Measurements from ENCODE around the gene DNAAF5.

The DNAAF5 gene

GRCh38 chr7:781186-781849 is 54.8 kb downstream of the DNAAF5 start:
- peaks cover 88% of the 10 kb centered on the region for H3K36me3 ChIP-seq (ENCODE audit: insufficient read depth, low read length)
- no peaks in the 10 kb centered on the region for H3K4me1 ChIP-seq (ENCODE audit: insufficient read depth, low read length)
- H3K27me3 ChIP-seq (ENCODE audit: insufficient read depth, low read length) = no peaks in the 10 kb centered on the region
- peaks cover 7% of the 10 kb centered on the region for H3K9me3 ChIP-seq (ENCODE audit: low read length)
- H3K4me3 ChIP-seq (ENCODE audit: low read length) = no peak overlapping the region
- H2AFZ ChIP-seq (ENCODE audit: low read depth, low read length) = no peak overlapping the region

- H3K4me3 ChIP-seq (ENCODE audit: low read length) = no peak overlapping the region
- peaks cover 7% of the 10 kb centered on the region for H3K9me3 ChIP-seq (ENCODE audit: low read length)
- no peaks in the 10 kb centered on the region for H3K4me1 ChIP-seq (ENCODE audit: insufficient read depth, low read length)
- H2AFZ ChIP-seq (ENCODE audit: low read depth, low read length) = no peak overlapping the region
- no peaks in the 10 kb centered on the region for H3K27me3 ChIP-seq (ENCODE audit: insufficient read depth, low read length)
- H3K36me3 ChIP-seq (ENCODE audit: insufficient read depth, low read length) = peaks cover 80% of the 10 kb centered on the region
These were observed 55.5 kb downstream of the DNAAF5 start for GRCh38 chr7:781936-782529.

GRCh38 chr7:782718-783449 is 56.4 kb downstream of the DNAAF5 start:
- peaks cover 9% of the 10 kb centered on the region for H3K9me3 ChIP-seq (ENCODE audit: low read length)
- H3K4me1 ChIP-seq (ENCODE audit: insufficient read depth, low read length) = no peaks in the 10 kb centered on the region
- H3K36me3 ChIP-seq (ENCODE audit: insufficient read depth, low read length) = peaks cover 76% of the 10 kb centered on the region
- H3K27me3 ChIP-seq (ENCODE audit: insufficient read depth, low read length) = no peaks in the 10 kb centered on the region
- no peak overlapping the region for H3K4me3 ChIP-seq (ENCODE audit: low read length)
- no peak overlapping the region for H2AFZ ChIP-seq (ENCODE audit: low read depth, low read length)

- H3K9me3 ChIP-seq (ENCODE audit: low read length) = peaks cover 12% of the 10 kb centered on the region
- H3K27me3 ChIP-seq (ENCODE audit: insufficient read depth, low read length) = no peaks in the 10 kb centered on the region
- H2AFZ ChIP-seq (ENCODE audit: low read depth, low read length) = no peak overlapping the region
- no peak overlapping the region for H3K4me3 ChIP-seq (ENCODE audit: low read length)
- no peaks in the 10 kb centered on the region for H3K4me1 ChIP-seq (ENCODE audit: insufficient read depth, low read length)
- H3K36me3 ChIP-seq (ENCODE audit: insufficient read depth, low read length) = peaks cover 72% of the 10 kb centered on the region
These were observed 57.3 kb downstream of the DNAAF5 start for GRCh38 chr7:783556-784490.

- Histone ChIP-seq H3K4me1 (ENCODE audit: insufficient read depth, low read length) (no peaks in the 10 kb centered on the region), H3K36me3 (ENCODE audit: insufficient read depth, low read length) (peaks cover 67% of the 10 kb centered on the region), H3K27me3 (ENCODE audit: insufficient read depth, low read length) (no peaks in the 10 kb centered on the region), H3K4me3 (ENCODE audit: low read length) (no peak overlapping the region), H2AFZ (ENCODE audit: low read depth, low read length) (no peak overlapping the region), H3K9me3 (ENCODE audit: low read length) (peaks cover 12% of the 10 kb centered on the region)
These were observed 58.5 kb downstream of the DNAAF5 start for GRCh38 chr7:784971-785370.

- H3K27me3 ChIP-seq (ENCODE audit: insufficient read depth, low read length) = no peaks in the 10 kb centered on the region
- H2AFZ ChIP-seq (ENCODE audit: low read depth, low read length) = no peak overlapping the region
- peaks cover 68% of the 10 kb centered on the region for H3K36me3 ChIP-seq (ENCODE audit: insufficient read depth, low read length)
- peaks cover 12% of the 10 kb centered on the region for H3K9me3 ChIP-seq (ENCODE audit: low read length)
- H3K4me1 ChIP-seq (ENCODE audit: insufficient read depth, low read length) = no peaks in the 10 kb centered on the region
- no peak overlapping the region for H3K4me3 ChIP-seq (ENCODE audit: low read length)
These were observed 58.9 kb downstream of the DNAAF5 start for GRCh38 chr7:785416-785815.

- no peaks in the 10 kb centered on the region for H3K4me1 ChIP-seq (ENCODE audit: insufficient read depth, low read length)
- no peak overlapping the region for H2AFZ ChIP-seq (ENCODE audit: low read depth, low read length)
- H3K27me3 ChIP-seq (ENCODE audit: insufficient read depth, low read length) = no peaks in the 10 kb centered on the region
- H3K36me3 ChIP-seq (ENCODE audit: insufficient read depth, low read length) = peaks cover 59% of the 10 kb centered on the region
- no peak overlapping the region for H3K4me3 ChIP-seq (ENCODE audit: low read length)
- H3K9me3 ChIP-seq (ENCODE audit: low read length) = peaks cover 12% of the 10 kb centered on the region
These were observed 60.2 kb downstream of the DNAAF5 start for GRCh38 chr7:786472-787255.

GRCh38 chr7:787332-788240 is 61.1 kb downstream of the DNAAF5 start:
- Histone ChIP-seq H3K9me3 (ENCODE audit: low read length) (peaks cover 9% of the 10 kb centered on the region), H3K4me1 (ENCODE audit: insufficient read depth, low read length) (no peaks in the 10 kb centered on the region)

GRCh38 chr7:791519-791918 is 65.0 kb downstream of the DNAAF5 start:
- Histone ChIP-seq H3K27me3 (ENCODE audit: insufficient read depth, low read length) (no peaks in the 10 kb centered on the region), H3K4me3 (ENCODE audit: low read length) (no peak overlapping the region), H2AFZ (ENCODE audit: low read depth, low read length) (no peak overlapping the region), H3K9me3 (ENCODE audit: low read length) (peaks cover 8% of the 10 kb centered on the region), H3K36me3 (ENCODE audit: insufficient read depth, low read length) (peaks cover 17% of the 10 kb centered on the region), H3K4me1 (ENCODE audit: insufficient read depth, low read length) (no peaks in the 10 kb centered on the region)

More at GRCh38 chr7:787332-788240, 61.1 kb downstream of the DNAAF5 start:
- Histone ChIP-seq H3K36me3 (ENCODE audit: insufficient read depth, low read length) (peaks cover 51% of the 10 kb centered on the region), H3K4me3 (ENCODE audit: low read length) (no peak overlapping the region), H2AFZ (ENCODE audit: low read depth, low read length) (no peak overlapping the region), H3K27me3 (ENCODE audit: insufficient read depth, low read length) (no peaks in the 10 kb centered on the region)

GRCh38 chr7:794207-794606 is 67.7 kb downstream of the DNAAF5 start:
- Histone ChIP-seq H3K4me1 (ENCODE audit: insufficient read depth, low read length) (no peaks in the 10 kb centered on the region), H3K36me3 (ENCODE audit: insufficient read depth, low read length) (peaks cover 8% of the 10 kb centered on the region), H3K27me3 (ENCODE audit: insufficient read depth, low read length) (no peaks in the 10 kb centered on the region), H3K9me3 (ENCODE audit: low read length) (peaks cover 7% of the 10 kb centered on the region), H3K4me3 (ENCODE audit: low read length) (no peak overlapping the region), H2AFZ (ENCODE audit: low read depth, low read length) (no peak overlapping the region)

- Histone ChIP-seq H3K36me3 (ENCODE audit: insufficient read depth, low read length) (peaks cover 6% of the 10 kb centered on the region), H3K9me3 (ENCODE audit: low read length) (peaks cover 7% of the 10 kb centered on the region), H3K4me3 (ENCODE audit: low read length) (no peak overlapping the region), H3K27me3 (ENCODE audit: insufficient read depth, low read length) (no peaks in the 10 kb centered on the region), H2AFZ (ENCODE audit: low read depth, low read length) (no peak overlapping the region), H3K4me1 (ENCODE audit: insufficient read depth, low read length) (no peaks in the 10 kb centered on the region)
These were observed 68.3 kb downstream of the DNAAF5 start for GRCh38 chr7:794671-795329.
